ENCODE data around the gene CTNNA3. TPM values are rescaled to one million over a fixed set of nuclear protein-coding genes. Genes with fewer than 3 reads are reported as not detected.

Gene CTNNA3
- total and polyA plus RNA-seq, 2 donors (not counting 3 experiments of a cell fraction or from before 2014, with no cell fraction given): not detected

DNA sequence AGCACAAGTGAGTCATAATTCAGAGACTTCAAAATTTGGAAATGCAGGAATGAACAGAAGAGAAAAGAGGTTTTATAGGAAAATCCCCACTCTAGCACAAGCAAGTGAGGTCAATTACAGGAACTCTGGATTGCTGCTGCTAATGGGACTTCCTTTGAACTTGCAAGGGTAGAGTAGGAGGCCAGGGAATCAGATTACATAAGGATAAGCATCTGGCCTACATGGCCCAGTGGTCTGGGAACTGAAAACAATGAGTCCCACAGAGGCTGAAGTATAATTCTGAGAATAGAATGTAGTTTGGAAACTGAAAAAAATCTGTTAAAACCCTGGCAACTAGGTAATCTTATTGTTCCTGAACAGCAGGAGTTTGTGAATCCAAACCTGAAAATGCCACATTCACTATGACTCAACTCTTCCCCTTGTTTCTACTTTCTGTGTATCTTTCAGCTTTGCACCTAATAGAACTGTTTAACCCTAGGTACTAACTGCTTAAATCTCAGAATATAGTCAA is 66.5 kb downstream of the CTNNA3 start:
- H3K4me3 ChIP-seq (replicated peaks in 1 of 3; ENCODE audit: insufficient read depth in 1 of 3, low read depth in 1 of 3, low read length in 3 of 3): no peak overlapping the region
- no peaks in the 10 kb centered on the region for H3K9me3 ChIP-seq (replicated peaks; ENCODE audit: control insufficient read depth, insufficient read depth, low read length)
- H3K27me3 ChIP-seq (ENCODE audit: control insufficient read depth in 2 of 2, insufficient read depth in 2 of 2, low read length in 2 of 2): no peaks in the 10 kb centered on the region
- dilution Hi-C loops (cut with MboI; ENCODE audit: extremely low pct_ligation_motif_present, low sequenced_read_pairs) (no loop called here), intact Hi-C loops (cut with micrococcal nuclease) (no loop called here)
- CTCF ChIA-PET: no interaction called here
- H3K9me1 ChIP-seq (replicated peaks; ENCODE audit: control insufficient read depth, extremely low read depth, insufficient read depth, low read length): no peaks in the 10 kb centered on the region
- no peak for TF ChIP-seq POLR2AphosphoS5 (IDR thresholded peaks at IDR 0.05; ENCODE audit: insufficient read depth, low read depth, low read length)
- TF ChIP-seq FOS (IDR thresholded peaks at IDR 0.05; ENCODE audit: borderline replicate concordance, insufficient read depth, low read length): no peak
- TF ChIP-seq, protein P1, sequence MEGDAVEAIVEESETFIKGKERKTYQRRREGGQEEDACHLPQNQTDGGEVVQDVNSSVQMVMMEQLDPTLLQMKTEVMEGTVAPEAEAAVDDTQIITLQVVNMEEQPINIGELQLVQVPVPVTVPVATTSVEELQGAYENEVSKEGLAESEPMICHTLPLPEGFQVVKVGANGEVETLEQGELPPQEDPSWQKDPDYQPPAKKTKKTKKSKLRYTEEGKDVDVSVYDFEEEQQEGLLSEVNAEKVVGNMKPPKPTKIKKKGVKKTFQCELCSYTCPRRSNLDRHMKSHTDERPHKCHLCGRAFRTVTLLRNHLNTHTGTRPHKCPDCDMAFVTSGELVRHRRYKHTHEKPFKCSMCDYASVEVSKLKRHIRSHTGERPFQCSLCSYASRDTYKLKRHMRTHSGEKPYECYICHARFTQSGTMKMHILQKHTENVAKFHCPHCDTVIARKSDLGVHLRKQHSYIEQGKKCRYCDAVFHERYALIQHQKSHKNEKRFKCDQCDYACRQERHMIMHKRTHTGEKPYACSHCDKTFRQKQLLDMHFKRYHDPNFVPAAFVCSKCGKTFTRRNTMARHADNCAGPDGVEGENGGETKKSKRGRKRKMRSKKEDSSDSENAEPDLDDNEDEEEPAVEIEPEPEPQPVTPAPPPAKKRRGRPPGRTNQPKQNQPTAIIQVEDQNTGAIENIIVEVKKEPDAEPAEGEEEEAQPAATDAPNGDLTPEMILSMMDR (IDR thresholded peaks at IDR 0.05; ENCODE audit: extremely low read depth in 1 of 2, insufficient read depth in 1 of 2, low read depth in 1 of 2, low read length in 2 of 2): no peak
- no peak for TF ChIP-seq POLR2A (IDR thresholded peaks at IDR 0.05; ENCODE audit: low read depth, low read length)
- TF ChIP-seq JUN (IDR thresholded peaks at IDR 0.05; ENCODE audit: borderline replicate concordance, insufficient read depth, insufficient read length, low read depth): no peak
- no peak for TF ChIP-seq GATA2 (IDR thresholded peaks at IDR 0.05; ENCODE audit: insufficient read depth, insufficient read length, low read depth, low read length)
- TF ChIP-seq EZH2 (IDR thresholded peaks at IDR 0.05; ENCODE audit: borderline replicate concordance, low read depth, low read length, severe bottlenecking): no peak
- TF ChIP-seq, protein P2, sequence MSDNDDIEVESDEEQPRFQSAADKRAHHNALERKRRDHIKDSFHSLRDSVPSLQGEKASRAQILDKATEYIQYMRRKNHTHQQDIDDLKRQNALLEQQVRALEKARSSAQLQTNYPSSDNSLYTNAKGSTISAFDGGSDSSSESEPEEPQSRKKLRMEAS (IDR thresholded peaks at IDR 0.05; ENCODE audit: insufficient read depth, insufficient read length): no peak
- no peak for TF ChIP-seq MYC (IDR thresholded peaks at IDR 0.05; ENCODE audit: low read depth, low read length)
- no peak overlapping the region for H3K27ac ChIP-seq (ENCODE audit: insufficient read depth, low read depth, low read length)
- FAIRE-seq: no peak
- no peak overlapping the region for H3K4me2 ChIP-seq (ENCODE audit: insufficient read depth, low read length)
- no peaks in the 10 kb centered on the region for H3K36me3 ChIP-seq (ENCODE audit: control insufficient read depth in 2 of 2, extremely low read depth in 1 of 2, insufficient read depth in 2 of 2, low read length in 2 of 2)
- no peaks in the 10 kb centered on the region for H3K4me1 ChIP-seq (ENCODE audit: control insufficient read depth, extremely low read depth, insufficient read depth, low read length)
- POLR2A ChIA-PET: no interaction called here
- H4K20me1 ChIP-seq (replicated peaks; ENCODE audit: control insufficient read depth, extremely low read depth, insufficient read depth, low read length): no peaks in the 10 kb centered on the region
- no TSS peak for BruUV-seq (replicated peaks)
- no peaks in the 10 kb centered on the region for H3K79me2 ChIP-seq (ENCODE audit: control insufficient read depth, insufficient read depth, low read length)
- H3K9ac ChIP-seq (replicated peaks; ENCODE audit: extremely low read depth, insufficient read depth, low read length): no peak overlapping the region
- H2AFZ ChIP-seq (ENCODE audit: low read depth, low read length): no peak overlapping the region
- peak; percentile 71 for DNase-seq (ENCODE audit: low read depth, low spot score)
